MM.1S (cell line): ENCODE data around the gene NOS3.

Experiments
- DNase-seq: peaks from one replicate; pipeline ENCODE4 v3.0.0-alpha.2; 2015
- H2AFZ ChIP-seq: fragments of 300-600 bp; sonication (generic); 2 replicates; pipeline ENCODE4 v1.6.0; 2016; ENCODE audit warnings: antibody characterized with exemption, low read length
- H3F3A ChIP-seq: fragments of 300-600 bp; sonication (generic); 2 replicates; pipeline ENCODE4 v1.6.1; 2016; ENCODE audit warnings: mild to moderate bottlenecking, antibody characterized with exemption, low read length, moderate library complexity, mixed read lengths; ENCODE audit not compliant: insufficient read depth
- H3K27ac ChIP-seq: fragments of 300-600 bp; sonication (generic); 2 replicates; pipeline ENCODE4 v1.5.1; 2016; ENCODE audit warnings: mild to moderate bottlenecking, low read length
- H3K27me3 ChIP-seq: fragments of 300-600 bp; sonication (generic); replicated peaks from 2 replicates; pipeline ENCODE4 v1.6.0; 2016; ENCODE audit warnings: low read length; ENCODE audit not compliant: insufficient read depth
- H3K36me3 ChIP-seq: fragments of 300-600 bp; sonication (generic); replicated peaks from 2 replicates; pipeline ENCODE4 v1.6.1; 2016; ENCODE audit warnings: mild to moderate bottlenecking, low read length, mixed read lengths; ENCODE audit not compliant: insufficient read depth
- H3K4me1 ChIP-seq: fragments of 300-600 bp; sonication (generic); 2 replicates; pipeline ENCODE4 v1.6.1; 2016; ENCODE audit warnings: low read length, mixed read lengths
- H3K4me2 ChIP-seq: fragments of 300-600 bp; sonication (generic); 2 replicates; pipeline ENCODE4 v1.6.0; 2016; ENCODE audit warnings: low read depth, low read length
- H3K4me3 ChIP-seq: fragments of 300-600 bp; sonication (generic); 2 replicates; pipeline ENCODE4 v1.5.1; 2016; ENCODE audit warnings: low read length, mixed read lengths
- H3K79me2 ChIP-seq: fragments of 300-600 bp; sonication (generic); 2 replicates; pipeline ENCODE4 v1.6.1; 2016; ENCODE audit warnings: mixed run types, low read length, mixed read lengths
- H3K9ac ChIP-seq: fragments of 300-600 bp; sonication (generic); 2 replicates; pipeline ENCODE4 v1.6.1; 2016; ENCODE audit warnings: low read length, mixed read lengths
- H3K9me2 ChIP-seq: fragments of 300-600 bp; sonication (generic); replicated peaks from 2 replicates; pipeline ENCODE4 v1.6.1; 2016; ENCODE audit warnings: mild to moderate bottlenecking, low read length, mixed read lengths; ENCODE audit not compliant: insufficient read depth
- H3K9me3 ChIP-seq: fragments of 300-600 bp; sonication (generic); replicated peaks from 2 replicates; pipeline ENCODE4 v1.6.1; 2016; ENCODE audit warnings: mild to moderate bottlenecking, low read length, mixed read lengths; ENCODE audit not compliant: insufficient read depth
- H4K20me1 ChIP-seq: fragments of 300-600 bp; sonication (generic); 2 replicates; pipeline ENCODE4 v1.6.1; 2016; ENCODE audit warnings: mild to moderate bottlenecking, low read length, moderate library complexity, mixed read lengths; ENCODE audit not compliant: insufficient read depth
- EZH2 ChIP-seq: fragments of 300-600 bp; sonication (generic); optimal IDR thresholded peaks from 2 replicates; pipeline ENCODE3; 2017; ENCODE audit warnings: low read depth, mild to moderate bottlenecking, antibody characterized with exemption, low read length, mixed read lengths
- EZH2phosphoT487 ChIP-seq: fragments of 300-600 bp; sonication (generic); IDR thresholded peaks from 2 replicates; pipeline ENCODE4 v1.6.1; 2018; ENCODE audit warnings: antibody characterized with exemption, low read length
- TF ChIP-seq, protein P1 (sequence below): fragments of 300-600 bp; sonication (generic); IDR thresholded peaks from 2 replicates; pipeline ENCODE4 v1.5.1; 2016; ENCODE audit warnings: antibody characterized with exemption, low read length, mixed read lengths

Gene NOS3

DNA sequence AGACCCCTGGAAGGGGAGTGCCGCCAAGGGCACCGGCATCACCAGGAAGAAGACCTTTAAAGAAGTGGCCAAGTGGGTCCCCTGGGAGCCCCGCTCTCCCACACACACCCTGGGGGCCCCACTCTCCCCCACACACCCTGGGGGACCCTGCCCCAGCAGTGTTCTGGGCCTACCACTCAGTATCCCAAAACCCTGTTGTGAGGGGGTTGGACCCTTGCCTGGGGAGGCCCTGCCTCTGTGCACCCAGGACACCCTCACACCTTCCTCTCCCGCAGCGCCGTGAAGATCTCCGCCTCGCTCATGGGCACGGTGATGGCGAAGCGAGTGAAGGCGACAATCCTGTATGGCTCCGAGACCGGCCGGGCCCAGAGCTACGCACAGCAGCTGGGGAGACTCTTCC is 10.7 kb downstream of the NOS3 start:
- Histone ChIP-seq H3F3A (no peaks in the 10 kb centered on the region), H4K20me1 (no peaks in the 10 kb centered on the region), H3K9ac (no peak overlapping the region), H3K9me3 (no peaks in the 10 kb centered on the region), H3K9me2 (no peaks in the 10 kb centered on the region), H3K4me3 (no peak overlapping the region), H3K4me1 (no peaks in the 10 kb centered on the region), H2AFZ (no peak overlapping the region), H3K27me3 (peaks cover 15% of the 10 kb centered on the region), H3K4me2 (no peak overlapping the region), H3K27ac (no peak overlapping the region), H3K36me3 (no peaks in the 10 kb centered on the region), H3K79me2 (no peaks in the 10 kb centered on the region)
- TF ChIP-seq, protein P1, sequence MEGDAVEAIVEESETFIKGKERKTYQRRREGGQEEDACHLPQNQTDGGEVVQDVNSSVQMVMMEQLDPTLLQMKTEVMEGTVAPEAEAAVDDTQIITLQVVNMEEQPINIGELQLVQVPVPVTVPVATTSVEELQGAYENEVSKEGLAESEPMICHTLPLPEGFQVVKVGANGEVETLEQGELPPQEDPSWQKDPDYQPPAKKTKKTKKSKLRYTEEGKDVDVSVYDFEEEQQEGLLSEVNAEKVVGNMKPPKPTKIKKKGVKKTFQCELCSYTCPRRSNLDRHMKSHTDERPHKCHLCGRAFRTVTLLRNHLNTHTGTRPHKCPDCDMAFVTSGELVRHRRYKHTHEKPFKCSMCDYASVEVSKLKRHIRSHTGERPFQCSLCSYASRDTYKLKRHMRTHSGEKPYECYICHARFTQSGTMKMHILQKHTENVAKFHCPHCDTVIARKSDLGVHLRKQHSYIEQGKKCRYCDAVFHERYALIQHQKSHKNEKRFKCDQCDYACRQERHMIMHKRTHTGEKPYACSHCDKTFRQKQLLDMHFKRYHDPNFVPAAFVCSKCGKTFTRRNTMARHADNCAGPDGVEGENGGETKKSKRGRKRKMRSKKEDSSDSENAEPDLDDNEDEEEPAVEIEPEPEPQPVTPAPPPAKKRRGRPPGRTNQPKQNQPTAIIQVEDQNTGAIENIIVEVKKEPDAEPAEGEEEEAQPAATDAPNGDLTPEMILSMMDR, result no peak
- TF ChIP-seq EZH2 (no peak), EZH2phosphoT487 (no peak)
- DNase-seq, result no peak

DNA sequence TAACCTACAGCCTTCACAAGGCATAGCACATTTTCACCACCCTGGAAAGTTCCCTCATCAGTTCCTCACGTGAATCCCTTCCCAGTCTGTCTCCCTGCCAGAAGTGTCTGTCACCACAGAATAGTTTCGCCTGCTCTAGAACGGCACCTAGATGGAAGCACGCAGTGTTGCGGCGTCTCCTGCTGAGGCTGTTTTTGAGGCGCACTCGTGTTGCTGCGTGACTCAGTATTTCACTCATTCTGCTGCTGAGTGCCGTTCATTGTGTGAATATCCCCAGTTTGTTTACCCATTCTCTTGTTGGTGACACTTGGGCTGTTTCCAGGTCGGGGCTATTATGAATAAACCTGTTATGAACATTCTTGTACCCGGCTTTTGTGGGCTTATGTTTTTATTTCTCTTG is 12.8 kb downstream of the NOS3 start:
- H3K9me2 ChIP-seq, result no peaks in the 10 kb centered on the region
- no peak overlapping the region for H3K27ac ChIP-seq
- H3K36me3 ChIP-seq, result no peaks in the 10 kb centered on the region
- TF ChIP-seq, protein P1, result no peak
- no peak for TF ChIP-seq EZH2phosphoT487
- no peak for TF ChIP-seq EZH2
- DNase-seq, result no peak
- no peak overlapping the region for H2AFZ ChIP-seq
- H3K79me2 ChIP-seq, result no peaks in the 10 kb centered on the region
- no peaks in the 10 kb centered on the region for H3K9me3 ChIP-seq
- H3F3A ChIP-seq, result no peaks in the 10 kb centered on the region
- no peaks in the 10 kb centered on the region for H4K20me1 ChIP-seq
- H3K9ac ChIP-seq, result no peak overlapping the region
- no peaks in the 10 kb centered on the region for H3K4me1 ChIP-seq
- no peak overlapping the region for H3K4me2 ChIP-seq
- H3K4me3 ChIP-seq, result no peak overlapping the region
- 0 out of 2 replicates have a peak, but pooled peaks cover 3% of the 10 kb centered on the region for H3K27me3 ChIP-seq

DNA sequence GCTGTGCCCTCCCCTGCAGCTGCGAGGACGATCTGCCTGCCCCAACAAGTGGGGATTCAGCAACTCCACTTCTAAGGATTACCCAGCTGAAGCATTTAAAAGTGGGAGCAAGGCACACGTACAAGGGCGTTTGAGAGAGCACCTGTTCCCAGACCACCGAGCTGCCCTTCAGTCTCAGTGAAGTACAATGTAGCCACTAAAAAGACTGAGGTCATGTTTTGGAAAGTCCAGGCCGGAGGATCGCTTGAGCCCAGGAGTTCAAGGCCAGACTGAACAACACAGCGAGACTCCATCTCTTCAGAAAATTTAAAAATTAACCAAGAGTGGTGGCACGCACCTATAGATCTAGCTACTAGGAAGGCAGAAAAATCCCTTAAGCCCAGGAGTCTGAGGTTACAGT is 14.7 kb downstream of the NOS3 start:
- Histone ChIP-seq H3K9ac (no peak overlapping the region), H3K9me3 (no peaks in the 10 kb centered on the region), H3K27ac (no peak overlapping the region), H3K27me3 (no peaks in the 10 kb centered on the region), H3K9me2 (no peaks in the 10 kb centered on the region), H3K4me1 (no peaks in the 10 kb centered on the region), H4K20me1 (no peaks in the 10 kb centered on the region), H3K4me2 (no peak overlapping the region), H3K4me3 (no peak overlapping the region), H3F3A (no peaks in the 10 kb centered on the region), H3K36me3 (no peaks in the 10 kb centered on the region), H3K79me2 (no peaks in the 10 kb centered on the region), H2AFZ (no peak overlapping the region)
- no peak for DNase-seq
- TF ChIP-seq EZH2phosphoT487 (no peak), EZH2 (no peak)
- TF ChIP-seq, protein P1, result no peak
